ENCODE results near the gene KCNV2.

GRCh38 chr9:2767800-2768677 lies 50.7 kb downstream of the KCNV2 start:
- TF ChIP-seq CTCF (IDR thresholded peaks at IDR 0.05; ENCODE audit: low read depth, low read length) (no peak), EZH2phosphoT487 (IDR thresholded peaks at IDR 0.05; ENCODE audit: low read depth) (no peak)
